Eye (tissue), 1 donor: ENCODE results near the gene CX3CL1.
"Not testable (repeated sequence)": the region's sequence is repeated elsewhere in the genome, so short reads cannot be mapped to it uniquely, and the experiment has no call there.

Source experiments
- DNase-seq: peaks from one replicate; pipeline ENCODE4 v3.0.0-alpha.2; 2015

The CX3CL1 gene

GRCh38 chr16:57383276-57384247 is 11.3 kb downstream of the CX3CL1 start:
- DNase-seq, result no peak

DNA sequence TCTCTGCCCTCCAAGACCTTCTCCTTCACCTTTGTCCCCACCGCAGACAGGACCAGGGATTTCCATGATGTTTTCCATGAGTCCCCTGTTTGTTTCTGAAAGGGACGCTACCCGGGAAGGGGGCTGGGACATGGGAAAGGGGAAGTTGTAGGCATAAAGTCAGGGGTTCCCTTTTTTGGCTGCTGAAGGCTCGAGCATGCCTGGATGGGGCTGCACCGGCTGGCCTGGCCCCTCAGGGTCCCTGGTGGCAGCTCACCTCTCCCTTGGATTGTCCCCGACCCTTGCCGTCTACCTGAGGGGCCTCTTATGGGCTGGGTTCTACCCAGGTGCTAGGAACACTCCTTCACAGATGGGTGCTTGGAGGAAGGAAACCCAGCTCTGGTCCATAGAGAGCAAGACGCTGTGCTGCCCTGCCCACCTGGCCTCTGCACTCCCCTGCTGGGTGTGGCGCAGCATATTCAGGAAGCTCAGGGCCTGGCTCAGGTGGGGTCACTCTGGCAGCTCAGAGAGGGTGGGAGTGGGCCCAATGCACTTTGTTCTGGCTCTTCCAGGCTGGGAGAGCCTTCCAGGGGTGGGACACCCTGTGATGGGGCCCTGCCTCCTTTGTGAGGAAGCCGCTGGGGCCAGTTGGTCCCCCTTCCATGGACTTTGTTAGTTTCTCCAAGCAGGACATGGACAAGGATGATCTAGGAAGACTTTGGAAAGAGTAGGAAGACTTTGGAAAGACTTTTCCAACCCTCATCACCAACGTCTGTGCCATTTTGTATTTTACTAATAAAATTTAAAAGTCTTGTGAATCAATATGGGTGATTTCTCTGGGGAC is 12.2 kb downstream of the CX3CL1 start:
- DNase-seq, result no peak

DNA sequence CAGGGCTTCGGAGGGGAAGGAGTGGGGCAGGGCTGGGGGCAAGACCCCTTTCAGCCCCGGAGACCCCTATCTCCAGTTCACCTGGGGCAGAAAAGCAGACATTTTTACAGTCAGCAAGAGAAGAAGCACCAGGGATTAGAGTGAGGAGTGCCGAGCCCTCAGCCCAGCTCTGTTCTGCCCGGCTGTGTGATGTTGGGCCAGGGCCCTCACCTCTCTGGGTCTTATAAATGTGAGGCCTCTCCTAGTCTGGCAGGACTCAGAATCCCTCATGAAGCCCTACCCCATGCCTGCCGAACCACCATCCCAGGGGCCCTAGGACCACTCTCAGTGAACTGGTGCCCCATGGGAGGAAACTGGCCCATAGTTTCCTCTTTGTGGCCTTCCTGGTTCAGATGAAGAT is 12.8 kb downstream of the CX3CL1 start:
- DNase-seq, result no peak

- peak; percentile 24 for DNase-seq
Measured at GRCh38 chr16:57386381-57386951, 14.2 kb downstream of the CX3CL1 start.

DNA sequence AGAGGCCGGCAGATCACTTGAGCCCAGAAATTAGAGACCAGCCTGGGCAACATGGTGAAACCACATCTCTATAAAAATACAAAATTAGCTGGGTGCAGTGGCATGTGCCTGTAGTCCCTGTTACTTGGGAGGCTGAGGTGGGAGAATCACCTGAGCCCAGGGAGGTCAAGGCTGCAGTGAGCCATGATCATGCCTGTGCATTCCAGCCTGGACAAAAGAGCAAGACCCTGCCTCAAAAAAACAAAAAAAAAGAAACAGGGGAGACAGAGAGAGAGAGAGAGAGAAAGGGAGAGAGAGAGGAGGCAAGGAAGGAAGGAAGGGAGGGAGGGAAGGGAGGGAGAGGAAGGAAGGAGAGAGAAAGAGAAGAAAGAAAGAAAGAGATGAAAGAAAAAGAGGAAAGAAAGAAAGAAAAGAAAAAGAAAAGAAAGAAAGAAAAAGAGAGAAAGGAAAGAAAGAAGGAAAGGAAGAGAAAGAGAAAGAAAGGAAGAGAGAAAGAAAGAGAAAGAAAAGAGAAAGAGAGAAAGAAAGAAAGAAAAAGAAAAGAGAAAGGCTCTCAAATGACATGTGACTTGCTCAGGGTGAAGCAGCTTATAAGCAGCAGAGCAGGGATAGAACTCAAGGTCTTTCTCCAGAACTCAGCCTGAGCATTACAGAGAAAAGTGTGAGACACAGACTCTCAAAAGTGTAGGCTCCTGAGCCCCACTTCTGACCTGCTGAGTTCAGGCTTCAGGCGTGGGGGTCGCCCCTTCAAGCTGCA is 15.5 kb downstream of the CX3CL1 start:
- no peak for DNase-seq

DNA sequence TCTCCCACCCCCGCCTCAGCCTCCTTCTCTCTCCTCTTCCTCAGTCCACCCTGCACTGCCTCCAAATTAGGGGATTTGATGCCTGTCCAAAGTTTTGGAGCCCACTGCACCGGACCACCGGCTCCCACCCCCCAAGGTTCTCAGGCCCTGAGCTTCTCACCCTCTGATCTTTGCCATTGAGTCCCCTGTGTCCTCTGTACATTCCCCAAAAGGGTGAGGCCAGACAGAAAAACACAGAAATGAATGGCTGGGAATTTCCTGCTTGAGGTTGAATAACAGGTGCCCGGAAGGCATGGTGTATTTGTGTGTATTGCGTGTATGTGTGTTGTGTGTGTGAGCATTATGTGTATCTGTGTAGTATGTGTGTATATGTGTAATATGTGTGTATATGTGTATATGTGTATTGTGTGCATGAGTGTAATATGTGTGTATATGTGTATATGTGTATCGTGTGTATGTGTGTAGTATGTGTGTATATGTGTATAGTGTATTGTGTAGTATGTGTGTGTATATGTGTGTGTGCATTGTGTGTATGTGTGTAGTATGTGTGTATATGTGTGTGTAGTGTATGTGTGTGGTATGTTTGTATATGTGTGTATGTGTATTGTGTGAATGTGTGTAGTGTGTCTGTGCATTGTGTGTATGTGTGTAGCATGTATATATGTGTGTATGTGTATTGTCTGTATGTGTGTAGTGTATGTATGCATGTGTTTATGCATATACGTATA is 16.2 kb downstream of the CX3CL1 start:
- DNase-seq, result no peak

GRCh38 chr16:57389087-57389468 is 16.8 kb downstream of the CX3CL1 start:
- no peak for DNase-seq

- no peak for DNase-seq
Measured at GRCh38 chr16:57390636-57391295, 18.5 kb downstream of the CX3CL1 start.

- no peak for DNase-seq
Measured at GRCh38 chr16:57391300-57391699, 19.0 kb downstream of the CX3CL1 start.

DNA sequence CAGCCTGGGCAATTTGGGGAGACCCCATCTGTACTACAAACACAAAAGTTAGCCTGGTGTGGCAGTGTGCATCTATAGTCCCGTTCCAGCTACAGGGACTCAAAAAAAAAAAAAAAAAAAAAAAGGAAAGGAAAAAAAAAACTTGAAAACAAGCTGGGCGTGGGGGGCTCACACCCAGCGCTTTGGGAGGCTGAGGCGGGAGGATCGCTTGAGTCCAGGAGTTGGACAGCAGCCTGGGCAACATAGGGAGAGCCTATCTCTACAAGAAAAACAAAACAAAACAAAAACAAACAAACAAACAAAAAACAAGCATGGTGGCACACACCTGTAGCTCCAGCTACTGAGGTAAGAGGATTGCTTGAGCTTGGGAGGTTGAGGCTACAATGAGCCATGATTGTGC is 19.4 kb downstream of the CX3CL1 start:
- no peak for DNase-seq

- DNase-seq, result no peak
Measured at GRCh38 chr16:57392694-57393093, 20.4 kb downstream of the CX3CL1 start.

GRCh38 chr16:57394444-57394843 is 22.2 kb downstream of the CX3CL1 start:
- DNase-seq, result peak; percentile 19

- no peak for DNase-seq
Measured at GRCh38 chr16:57395026-57395425, 22.7 kb downstream of the CX3CL1 start.

GRCh38 chr16:57396786-57397185 is 24.5 kb downstream of the CX3CL1 start:
- no peak for DNase-seq

GRCh38 chr16:57397493-57397892 is 25.2 kb downstream of the CX3CL1 start:
- not testable (repeated sequence) for DNase-seq

DNA sequence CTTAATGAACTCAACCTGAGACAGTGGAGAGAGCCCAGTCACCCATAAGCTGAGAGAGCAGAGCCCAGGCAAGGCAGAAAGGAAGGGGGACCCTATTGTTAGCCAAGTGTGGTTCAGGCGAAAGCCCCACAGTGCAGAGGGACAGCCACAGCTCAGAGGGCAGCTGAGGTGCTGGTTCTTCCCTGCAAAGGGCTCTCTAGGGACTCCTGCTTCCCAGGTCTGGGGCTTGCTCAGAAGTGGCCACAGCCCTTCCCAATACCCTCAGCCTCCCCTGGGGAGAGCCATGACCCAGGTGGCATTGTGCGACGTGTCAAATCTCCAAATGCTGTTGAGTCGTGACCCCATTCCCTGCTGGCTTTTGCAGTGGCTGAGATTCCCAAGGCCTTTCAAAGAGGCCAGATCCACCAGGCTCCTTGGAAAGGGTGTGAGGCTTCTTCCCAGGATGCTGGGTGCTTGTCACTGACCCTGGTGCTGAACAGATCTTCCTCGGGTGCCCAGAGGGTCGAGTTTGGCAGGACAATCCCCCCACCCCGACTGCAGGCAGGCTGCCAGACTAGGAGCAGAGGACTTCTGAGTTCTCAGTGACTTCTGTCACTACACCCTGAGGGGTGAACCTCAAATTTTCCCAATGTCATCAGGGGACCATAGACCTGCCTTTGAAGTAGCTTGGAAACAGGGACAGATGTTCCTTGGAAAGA is 29.8 kb downstream of the CX3CL1 start:
- DNase-seq, result no peak

- no peak for DNase-seq
Measured at GRCh38 chr16:57403965-57404817, 31.9 kb downstream of the CX3CL1 start, which contains the start of gene CCL17. Gene CCL17, plus strand, starts transcription at chr16:57404767. Its CDS starts 9,166 bp downstream, at chr16:57413933.

DNA sequence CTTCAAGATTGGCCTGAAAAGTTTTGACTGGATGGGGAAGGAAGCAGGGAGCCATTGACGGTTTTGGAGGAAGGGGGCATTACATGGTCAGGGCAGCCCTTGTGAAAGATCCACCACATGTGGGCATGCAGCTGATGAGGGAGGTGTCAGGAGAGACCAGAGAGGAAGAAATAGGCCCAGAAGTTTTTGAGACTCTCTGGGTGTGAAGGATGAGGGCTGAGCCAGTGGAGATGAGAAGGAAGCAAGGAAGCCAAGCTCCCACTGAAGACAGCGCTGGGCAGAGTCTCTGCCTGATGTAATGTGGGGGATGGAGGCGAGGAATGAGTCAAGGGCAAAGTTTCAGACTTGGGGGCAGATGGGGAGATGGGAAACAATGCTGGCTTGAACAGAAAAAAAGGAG is 32.8 kb downstream of the CX3CL1 start:
- no peak for DNase-seq

DNA sequence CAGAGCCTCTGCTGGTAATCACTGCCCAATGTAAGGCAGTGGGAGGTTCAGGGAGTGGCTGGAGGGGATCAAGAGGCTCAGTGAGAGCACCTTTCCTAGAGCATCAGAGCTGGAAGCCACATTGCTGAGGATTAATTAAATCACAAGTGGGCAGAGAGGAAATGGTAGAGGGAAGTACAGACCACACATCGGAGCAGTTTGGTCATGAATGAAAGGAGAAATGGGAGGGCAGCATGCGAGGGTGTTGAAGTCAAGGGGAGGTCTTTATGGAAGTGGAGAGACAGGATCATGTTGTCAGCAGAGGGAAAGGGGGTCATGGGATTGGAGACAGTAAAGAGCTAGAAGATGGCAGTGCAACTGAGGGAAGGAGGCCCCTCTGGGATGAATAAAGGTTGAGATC is 34.6 kb downstream of the CX3CL1 start:
- no peak for DNase-seq
